SK-N-SH treated with all-trans-retinoic acid at 6 μM for 48 hours (cell line): Measurements from ENCODE around the gene SRRT.

Experiments used
- ATAC-seq: fragments of 200-7000 bp; cut with Tn5 transposase; 3 replicates; pipeline ENCODE4 v1.9.1; 2020; ENCODE audit warnings: mild to moderate bottlenecking, moderate library complexity
- ARNTL ChIP-seq: fragments of 450-650 bp; formaldehyde crosslinking; IDR thresholded peaks from 2 replicates; pipeline ENCODE4 v1.5.0; 2020; ENCODE audit warnings: low read depth, mild to moderate bottlenecking, moderate library complexity, borderline replicate concordance
- BACH2 ChIP-seq: fragments of 250-450 bp; sonication (Bioruptor Pico); IDR thresholded peaks from 2 replicates; pipeline ENCODE4 v1.9.0; 2021; ENCODE audit warnings: mild to moderate bottlenecking, borderline replicate concordance
- CSDC2 ChIP-seq: fragments of 250-450 bp; sonication (Bioruptor Pico); IDR thresholded peaks from 2 replicates; pipeline ENCODE4 v1.5.0; 2020; ENCODE audit warnings: mild to moderate bottlenecking, moderate library complexity
- ESRRG ChIP-seq: fragments of 250-450 bp; sonication (Bioruptor Pico); IDR thresholded peaks from 2 replicates; pipeline ENCODE4 v1.6.1; 2021; ENCODE audit warnings: mild to moderate bottlenecking
- GLIS3 ChIP-seq: fragments of 250-450 bp; sonication (Bioruptor Pico); IDR thresholded peaks from 2 replicates; pipeline ENCODE4 v1.5.0; 2020; ENCODE audit warnings: mild to moderate bottlenecking, moderate library complexity
- ISL1 ChIP-seq: fragments of 250-450 bp; sonication (Bioruptor Pico); IDR thresholded peaks from 2 replicates; pipeline ENCODE4 v2.1.2; 2022; ENCODE audit warnings: mild to moderate bottlenecking, moderate library complexity
- OSR1 ChIP-seq: fragments of 250-450 bp; sonication (Bioruptor Pico); IDR thresholded peaks from 2 replicates; pipeline ENCODE4 v1.8.0; 2022; ENCODE audit warnings: moderate library complexity, mild to moderate bottlenecking, inconsistent platforms
- PATZ1 ChIP-seq: fragments of 250-450 bp; sonication (Bioruptor Pico); IDR thresholded peaks from 2 replicates; pipeline ENCODE4 v1.8.0; 2020; ENCODE audit warnings: mild to moderate bottlenecking, moderate library complexity, borderline replicate concordance
- PPARA ChIP-seq: fragments of 250-450 bp; sonication (Bioruptor Pico); IDR thresholded peaks from 2 replicates; pipeline ENCODE4 v1.5.0; 2020; ENCODE audit warnings: mild to moderate bottlenecking, borderline replicate concordance
- RARB ChIP-seq: fragments of 250-450 bp; sonication (Bioruptor Pico); IDR thresholded peaks from 2 replicates; pipeline ENCODE4 v1.8.0; 2021; ENCODE audit warnings: mild to moderate bottlenecking, moderate library complexity
- SNAI2 ChIP-seq: fragments of 250-450 bp; sonication (Bioruptor Pico); IDR thresholded peaks from 2 replicates; pipeline ENCODE4 v1.5.0; 2020; ENCODE audit warnings: mild to moderate bottlenecking, moderate library complexity
- TCF4 ChIP-seq: fragments of 250-450 bp; sonication (Bioruptor Pico); IDR thresholded peaks from 2 replicates; pipeline ENCODE4 v1.8.0; 2021; ENCODE audit warnings: mild to moderate bottlenecking, moderate library complexity, borderline replicate concordance
- TOX ChIP-seq: fragments of 250-450 bp; sonication (Bioruptor Pico); IDR thresholded peaks from 2 replicates; pipeline ENCODE4 v1.8.0; 2021; ENCODE audit warnings: mild to moderate bottlenecking, moderate library complexity, borderline replicate concordance
- ZFP3 ChIP-seq: fragments of 250-450 bp; sonication (Bioruptor Pico); IDR thresholded peaks from 2 replicates; pipeline ENCODE4 v1.5.0; 2020; ENCODE audit warnings: mild to moderate bottlenecking, moderate library complexity
- ZFP30 ChIP-seq: fragments of 450-650 bp; formaldehyde crosslinking; IDR thresholded peaks from 2 replicates; pipeline ENCODE4 v1.5.0; 2022; ENCODE audit warnings: mild to moderate bottlenecking, moderate library complexity
- ZNF565 ChIP-seq: fragments of 450-650 bp; formaldehyde crosslinking; conservative IDR thresholded peaks from 2 replicates; pipeline ENCODE4 v1.5.0; 2020; ENCODE audit warnings: low read depth, mild to moderate bottlenecking, moderate library complexity
- ZNF70 ChIP-seq: fragments of 450-650 bp; formaldehyde crosslinking; IDR thresholded peaks from 2 replicates; pipeline ENCODE4 v1.5.0; 2020; ENCODE audit warnings: mild to moderate bottlenecking, moderate library complexity
- ZNF8 ChIP-seq: fragments of 450-650 bp; formaldehyde crosslinking; IDR thresholded peaks from 2 replicates; pipeline ENCODE4 v1.5.0; 2020; ENCODE audit warnings: mild to moderate bottlenecking, moderate library complexity
- TF ChIP-seq, protein P1 (sequence below): fragments of 250-450 bp; sonication (Bioruptor Pico); IDR thresholded peaks from 2 replicates; pipeline ENCODE4 v1.5.1; 2021; ENCODE audit warnings: mild to moderate bottlenecking, moderate library complexity
- TF ChIP-seq, protein P2 (sequence below): fragments of 250-450 bp; sonication (Bioruptor Pico); IDR thresholded peaks from 2 replicates; pipeline ENCODE4 v1.5.0; 2020; ENCODE audit warnings: mild to moderate bottlenecking, moderate library complexity
- TF ChIP-seq, protein P3 (sequence below): fragments of 250-450 bp; sonication (Bioruptor Pico); IDR thresholded peaks from 2 replicates; pipeline ENCODE4 v1.5.1; 2020; ENCODE audit warnings: low read depth, mild to moderate bottlenecking, moderate library complexity

Gene SRRT

DNA sequence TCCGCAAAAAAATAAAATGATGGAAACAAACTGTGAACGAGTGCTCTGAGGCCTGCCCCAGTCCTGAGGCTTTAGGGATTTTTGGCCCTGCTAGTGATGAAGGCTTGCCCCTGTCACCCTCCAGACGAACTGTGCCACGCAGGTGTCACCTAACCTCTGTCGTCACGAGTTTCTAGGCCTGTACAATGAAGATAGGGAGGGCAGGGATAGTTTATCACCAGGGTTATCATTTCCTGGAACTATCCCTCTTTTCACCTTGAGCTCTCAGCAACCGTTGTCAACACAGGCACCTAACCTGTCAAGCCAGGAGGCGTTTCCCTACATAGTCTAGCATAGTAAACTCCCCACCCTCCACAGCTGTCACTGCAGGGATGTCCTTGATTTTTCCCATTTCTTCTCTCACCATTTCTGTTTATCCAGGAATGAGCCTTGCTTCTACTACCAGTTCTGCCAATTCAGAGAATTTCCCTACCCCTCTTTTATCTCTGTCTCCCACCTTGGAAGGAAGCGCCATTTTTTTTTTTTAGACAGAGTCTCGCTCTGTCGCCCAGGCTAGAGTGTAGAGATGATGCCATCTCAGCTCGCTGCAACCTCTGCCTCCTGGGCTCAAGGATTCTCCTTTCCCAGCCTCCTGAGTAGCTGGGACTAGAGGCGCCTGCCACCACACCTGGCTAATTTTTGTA, 23.0 kb downstream of the SRRT start:
- no peak for ATAC-seq
- TF ChIP-seq TOX (CRISPR knock-in tag) (no peak), RARB (no peak), PATZ1 (CRISPR knock-in tag) (no peak), SNAI2 (CRISPR knock-in tag) (no peak), GLIS3 (CRISPR knock-in tag) (no peak), ZNF70 (no peak), ISL1 (CRISPR knock-in tag) (no peak), ZFP30 (CRISPR knock-in tag) (no peak), ESRRG (no peak), ZFP3 (CRISPR knock-in tag) (no peak), CSDC2 (CRISPR knock-in tag) (no peak), PPARA (CRISPR knock-in tag) (no peak), TCF4 (CRISPR knock-in tag) (no peak), ARNTL (CRISPR knock-in tag) (no peak), ZNF8 (no peak), BACH2 (CRISPR knock-in tag) (no peak)
- TF ChIP-seq, protein P1, sequence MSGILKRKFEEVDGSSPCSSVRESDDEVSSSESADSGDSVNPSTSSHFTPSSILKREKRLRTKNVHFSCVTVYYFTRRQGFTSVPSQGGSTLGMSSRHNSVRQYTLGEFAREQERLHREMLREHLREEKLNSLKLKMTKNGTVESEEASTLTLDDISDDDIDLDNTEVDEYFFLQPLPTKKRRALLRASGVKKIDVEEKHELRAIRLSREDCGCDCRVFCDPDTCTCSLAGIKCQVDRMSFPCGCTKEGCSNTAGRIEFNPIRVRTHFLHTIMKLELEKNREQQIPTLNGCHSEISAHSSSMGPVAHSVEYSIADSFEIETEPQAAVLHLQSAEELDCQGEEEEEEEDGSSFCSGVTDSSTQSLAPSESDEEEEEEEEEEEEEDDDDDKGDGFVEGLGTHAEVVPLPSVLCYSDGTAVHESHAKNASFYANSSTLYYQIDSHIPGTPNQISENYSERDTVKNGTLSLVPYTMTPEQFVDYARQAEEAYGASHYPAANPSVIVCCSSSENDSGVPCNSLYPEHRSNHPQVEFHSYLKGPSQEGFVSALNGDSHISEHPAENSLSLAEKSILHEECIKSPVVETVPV (CRISPR knock-in tag): no peak
- TF ChIP-seq, protein P2, sequence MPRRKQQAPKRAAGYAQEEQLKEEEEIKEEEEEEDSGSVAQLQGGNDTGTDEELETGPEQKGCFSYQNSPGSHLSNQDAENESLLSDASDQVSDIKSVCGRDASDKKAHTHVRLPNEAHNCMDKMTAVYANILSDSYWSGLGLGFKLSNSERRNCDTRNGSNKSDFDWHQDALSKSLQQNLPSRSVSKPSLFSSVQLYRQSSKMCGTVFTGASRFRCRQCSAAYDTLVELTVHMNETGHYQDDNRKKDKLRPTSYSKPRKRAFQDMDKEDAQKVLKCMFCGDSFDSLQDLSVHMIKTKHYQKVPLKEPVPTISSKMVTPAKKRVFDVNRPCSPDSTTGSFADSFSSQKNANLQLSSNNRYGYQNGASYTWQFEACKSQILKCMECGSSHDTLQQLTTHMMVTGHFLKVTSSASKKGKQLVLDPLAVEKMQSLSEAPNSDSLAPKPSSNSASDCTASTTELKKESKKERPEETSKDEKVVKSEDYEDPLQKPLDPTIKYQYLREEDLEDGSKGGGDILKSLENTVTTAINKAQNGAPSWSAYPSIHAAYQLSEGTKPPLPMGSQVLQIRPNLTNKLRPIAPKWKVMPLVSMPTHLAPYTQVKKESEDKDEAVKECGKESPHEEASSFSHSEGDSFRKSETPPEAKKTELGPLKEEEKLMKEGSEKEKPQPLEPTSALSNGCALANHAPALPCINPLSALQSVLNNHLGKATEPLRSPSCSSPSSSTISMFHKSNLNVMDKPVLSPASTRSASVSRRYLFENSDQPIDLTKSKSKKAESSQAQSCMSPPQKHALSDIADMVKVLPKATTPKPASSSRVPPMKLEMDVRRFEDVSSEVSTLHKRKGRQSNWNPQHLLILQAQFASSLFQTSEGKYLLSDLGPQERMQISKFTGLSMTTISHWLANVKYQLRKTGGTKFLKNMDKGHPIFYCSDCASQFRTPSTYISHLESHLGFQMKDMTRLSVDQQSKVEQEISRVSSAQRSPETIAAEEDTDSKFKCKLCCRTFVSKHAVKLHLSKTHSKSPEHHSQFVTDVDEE (CRISPR knock-in tag): no peak
- TF ChIP-seq, protein P3, sequence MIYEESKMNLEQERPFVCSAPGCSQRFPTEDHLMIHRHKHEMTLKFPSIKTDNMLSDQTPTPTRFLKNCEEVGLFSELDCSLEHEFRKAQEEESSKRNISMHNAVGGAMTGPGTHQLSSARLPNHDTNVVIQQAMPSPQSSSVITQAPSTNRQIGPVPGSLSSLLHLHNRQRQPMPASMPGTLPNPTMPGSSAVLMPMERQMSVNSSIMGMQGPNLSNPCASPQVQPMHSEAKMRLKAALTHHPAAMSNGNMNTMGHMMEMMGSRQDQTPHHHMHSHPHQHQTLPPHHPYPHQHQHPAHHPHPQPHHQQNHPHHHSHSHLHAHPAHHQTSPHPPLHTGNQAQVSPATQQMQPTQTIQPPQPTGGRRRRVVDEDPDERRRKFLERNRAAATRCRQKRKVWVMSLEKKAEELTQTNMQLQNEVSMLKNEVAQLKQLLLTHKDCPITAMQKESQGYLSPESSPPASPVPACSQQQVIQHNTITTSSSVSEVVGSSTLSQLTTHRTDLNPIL: no peak

GRCh38 chr7:100899432-100899831, 24.5 kb downstream of the SRRT start:
- no peak for ATAC-seq
- no peak for TF ChIP-seq ISL1 (CRISPR knock-in tag)
- TF ChIP-seq, protein P3: no peak
- TF ChIP-seq ARNTL (CRISPR knock-in tag): no peak
- no peak for TF ChIP-seq TOX (CRISPR knock-in tag)
- no peak for TF ChIP-seq TCF4 (CRISPR knock-in tag)
- no peak for TF ChIP-seq ZNF70
- no peak for TF ChIP-seq OSR1 (CRISPR knock-in tag)
- TF ChIP-seq BACH2 (CRISPR knock-in tag): no peak
- TF ChIP-seq ZNF565 (CRISPR knock-in tag): no peak
- TF ChIP-seq PPARA (CRISPR knock-in tag): no peak
- TF ChIP-seq, protein P1 (CRISPR knock-in tag): no peak
